ENCODE data around the gene SLC6A8. TPM values are rescaled to one million over a fixed set of nuclear protein-coding genes. Genes with fewer than 3 reads are reported as not detected.
"Not testable (repeated sequence)": the region's sequence is repeated elsewhere in the genome, so short reads cannot be mapped to it uniquely, and the experiment has no call there.

Gene SLC6A8
- total RNA-seq, 1 donor from 2014 or later: 57.9 TPM

GRCh38 chrX:153728951-153729631, 41.4 kb downstream of the SLC6A8 start:
- Histone ChIP-seq H3K79me2 (ENCODE audit: insufficient read depth, low read length) (no peaks in the 10 kb centered on the region), H3K27ac (ENCODE audit: low read depth, low read length) (no peak overlapping the region), H3K4me2 (ENCODE audit: low read length) (no peak overlapping the region), H4K20me1 (ENCODE audit: insufficient read depth, low read length) (no peaks in the 10 kb centered on the region), H3K27me3 (ENCODE audit: insufficient read depth, low read length) (no peaks in the 10 kb centered on the region), H2AFZ (ENCODE audit: low read depth, low read length) (no peak overlapping the region), H3K36me3 (ENCODE audit: insufficient read depth, low read length) (no peaks in the 10 kb centered on the region), H3K4me3 (ENCODE audit: insufficient read depth, low read depth, low read length) (no peak overlapping the region), H3K9me3 (ENCODE audit: insufficient read depth, low read depth, low read length) (no peaks in the 10 kb centered on the region), H3K9ac (ENCODE audit: low read length) (no peak overlapping the region), H3K4me1 (ENCODE audit: insufficient read depth, low read length) (peaks cover 18% of the 10 kb centered on the region)
- Mint-ChIP-seq H3K27me3 (ENCODE audit: low read depth, unreplicated experiment) (no peaks in the 10 kb centered on the region), H3K4me1 (ENCODE audit: low read depth, unreplicated experiment) (peaks cover 3% of the 10 kb centered on the region), H3K9me3 (ENCODE audit: unreplicated experiment) (no peaks in the 10 kb centered on the region), H3K36me3 (ENCODE audit: low read depth, unreplicated experiment) (peaks cover 16% of the 10 kb centered on the region), H3K27ac (ENCODE audit: unreplicated experiment) (no peak overlapping the region), H3K4me3 (ENCODE audit: unreplicated experiment) (no peak overlapping the region)
- no peak for TF ChIP-seq EZH2 (IDR thresholded peaks at IDR 0.05; ENCODE audit: insufficient read depth, low read length)
- no peak for TF ChIP-seq CTCF (IDR thresholded peaks at IDR 0.05; ENCODE audit: insufficient read depth, low read depth, low read length)
- FAIRE-seq (no peak), DNase-seq (ENCODE audit: low read depth) (no peak)

- H2AFZ ChIP-seq (ENCODE audit: low read depth, low read length); H3K79me2 ChIP-seq (ENCODE audit: insufficient read depth, low read length); H3K36me3 ChIP-seq (ENCODE audit: insufficient read depth, low read length); H3K4me2 ChIP-seq (ENCODE audit: low read length); H3K27ac Mint-ChIP-seq (ENCODE audit: unreplicated experiment); H3K9me3 ChIP-seq (ENCODE audit: insufficient read depth, low read depth, low read length); H3K9ac ChIP-seq (ENCODE audit: low read length); H3K27me3 ChIP-seq (ENCODE audit: insufficient read depth, low read length); H4K20me1 ChIP-seq (ENCODE audit: insufficient read depth, low read length); DNase-seq (ENCODE audit: low read depth); FAIRE-seq; H3K9me3 Mint-ChIP-seq (ENCODE audit: unreplicated experiment); H3K4me1 Mint-ChIP-seq (ENCODE audit: low read depth, unreplicated experiment); H3K4me3 Mint-ChIP-seq (ENCODE audit: unreplicated experiment); H3K27me3 Mint-ChIP-seq (ENCODE audit: low read depth, unreplicated experiment); H3K4me3 ChIP-seq (ENCODE audit: insufficient read depth, low read depth, low read length); H3K27ac ChIP-seq (ENCODE audit: low read depth, low read length): not testable (repeated sequence)
- H3K4me1 ChIP-seq (ENCODE audit: insufficient read depth, low read length): peaks cover 18% of the 10 kb centered on the region
- H3K36me3 Mint-ChIP-seq (ENCODE audit: low read depth, unreplicated experiment): peaks cover 16% of the 10 kb centered on the region
These were observed 42.4 kb downstream of the SLC6A8 start for GRCh38 chrX:153730115-153730514.

GRCh38 chrX:153731117-153731844, 43.6 kb downstream of the SLC6A8 start:
- H3K79me2 ChIP-seq (ENCODE audit: insufficient read depth, low read length): no peaks in the 10 kb centered on the region
- Mint-ChIP-seq H3K36me3 (ENCODE audit: low read depth, unreplicated experiment) (peaks cover 16% of the 10 kb centered on the region), H3K4me3 (ENCODE audit: unreplicated experiment) (no peak overlapping the region), H3K4me1 (ENCODE audit: low read depth, unreplicated experiment) (peaks cover 3% of the 10 kb centered on the region), H3K9me3 (ENCODE audit: unreplicated experiment) (no peaks in the 10 kb centered on the region), H3K27ac (ENCODE audit: unreplicated experiment) (peak overlapping the region; percentile 2), H3K27me3 (ENCODE audit: low read depth, unreplicated experiment) (no peaks in the 10 kb centered on the region)
- H3K4me1 ChIP-seq (ENCODE audit: insufficient read depth, low read length): peaks cover 16% of the 10 kb centered on the region
- H3K4me2 ChIP-seq (ENCODE audit: low read length): no peak overlapping the region
- no peak overlapping the region for H3K9ac ChIP-seq (ENCODE audit: low read length)
- no peak overlapping the region for H3K27ac ChIP-seq (ENCODE audit: low read depth, low read length)
- H3K27me3 ChIP-seq (ENCODE audit: insufficient read depth, low read length): no peaks in the 10 kb centered on the region
- DNase-seq (ENCODE audit: low read depth) (no peak), FAIRE-seq (peak; percentile 23)
- no peak overlapping the region for H2AFZ ChIP-seq (ENCODE audit: low read depth, low read length)
- TF ChIP-seq CTCF (IDR thresholded peaks at IDR 0.05; ENCODE audit: insufficient read depth, low read depth, low read length) (no peak), EZH2 (IDR thresholded peaks at IDR 0.05; ENCODE audit: insufficient read depth, low read length) (no peak)
- H3K36me3 ChIP-seq (ENCODE audit: insufficient read depth, low read length): no peaks in the 10 kb centered on the region
- peaks cover 4% of the 10 kb centered on the region for H4K20me1 ChIP-seq (ENCODE audit: insufficient read depth, low read length)
- H3K4me3 ChIP-seq (ENCODE audit: insufficient read depth, low read depth, low read length): no peak overlapping the region
- H3K9me3 ChIP-seq (ENCODE audit: insufficient read depth, low read depth, low read length): no peaks in the 10 kb centered on the region
